Muscle layer of colon (tissue), 2 donors: ENCODE measurements around the gene RNU6-9.

Source experiments
- H3K27ac ChIP-seq: one replicate; pipeline ENCODE4 v1.7.0; 2013; ENCODE audit warnings: low read depth, mild to moderate bottlenecking, low read length, moderate library complexity
- H3K27me3 ChIP-seq, 2 donors: one replicate each; pipeline ENCODE4 v1.7.0; 2013; ENCODE audit warnings: low read length in 2 of 2, mild to moderate bottlenecking in 2 of 2; ENCODE audit not compliant: insufficient read depth in 2 of 2, control insufficient read depth in 1 of 2
- H3K36me3 ChIP-seq: one replicate; pipeline ENCODE4 v1.7.0; 2013; ENCODE audit warnings: mild to moderate bottlenecking, low read length; ENCODE audit not compliant: insufficient read depth
- H3K4me1 ChIP-seq: one replicate; pipeline ENCODE4 v1.7.0; 2013; ENCODE audit warnings: mild to moderate bottlenecking, low read length; ENCODE audit not compliant: insufficient read depth
- H3K4me3 ChIP-seq, 2 donors: one replicate each; pipeline ENCODE4 v1.7.0; 2013; ENCODE audit warnings: low read length in 2 of 2, low read depth in 1 of 2, mild to moderate bottlenecking in 1 of 2, moderate library complexity in 1 of 2
- H3K9ac ChIP-seq: one replicate; pipeline ENCODE4 v1.7.0; 2013; ENCODE audit warnings: low read length
- H3K9me3 ChIP-seq: one replicate; pipeline ENCODE4 v1.7.0; 2013; ENCODE audit warnings: mild to moderate bottlenecking, low read length
- donor health status: abdominal sarcoma.
- donor health status: Adenocarcinoma of cecum.

Gene RNU6-9

DNA sequence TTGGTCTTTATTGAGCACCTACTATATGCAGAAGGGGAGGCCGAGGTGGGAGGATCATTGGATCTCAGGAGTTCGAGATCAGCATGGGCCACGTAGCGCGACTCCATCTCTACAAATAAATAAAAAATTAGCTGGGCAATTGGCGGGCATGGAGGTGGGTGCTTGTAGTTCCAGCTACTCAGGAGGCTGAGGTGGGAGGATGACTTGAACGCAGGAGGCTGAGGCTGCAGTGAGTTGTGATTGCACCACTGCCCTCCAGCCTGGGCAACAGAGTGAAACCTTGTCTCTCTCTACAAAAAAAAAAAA, 30.0 kb upstream of the RNU6-9 start:
- H3K4me3 ChIP-seq = no peak overlapping the region
- H3K27me3 ChIP-seq = peaks cover 6 to 40% of the 10 kb centered on the region in 2 donors
- H3K4me1 ChIP-seq = peaks cover 7% of the 10 kb centered on the region
- no peak overlapping the region for H3K9ac ChIP-seq
- H3K9me3 ChIP-seq = no peaks in the 10 kb centered on the region
- H3K36me3 ChIP-seq = peaks cover 6% of the 10 kb centered on the region
- H3K27ac ChIP-seq = no peak overlapping the region

DNA sequence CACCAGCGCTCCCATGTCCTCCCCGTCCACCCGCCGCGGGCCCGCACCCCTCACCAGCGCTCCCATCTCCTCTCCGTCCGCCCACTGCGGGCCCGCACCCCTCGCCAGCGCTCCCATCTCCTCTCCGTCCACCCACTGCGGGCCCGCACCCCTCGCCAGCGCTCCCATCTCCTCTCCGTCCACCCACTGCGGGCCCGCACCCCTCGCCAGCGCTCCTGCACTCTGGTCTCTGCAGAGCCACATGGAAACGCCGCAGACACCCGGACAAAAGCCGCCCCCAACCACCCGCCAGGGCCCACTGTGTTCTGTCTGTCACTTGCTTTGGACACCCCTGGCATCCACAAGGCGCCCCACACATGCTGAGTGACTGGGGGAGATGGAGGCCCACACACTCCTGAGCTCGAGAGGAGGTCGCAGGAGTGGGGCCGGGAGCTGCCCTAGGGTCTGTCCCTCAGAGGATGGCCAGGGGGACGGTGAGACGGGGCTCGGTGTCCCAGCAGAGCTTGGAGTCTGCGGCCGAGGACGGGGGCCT, 26.4 kb upstream of the RNU6-9 start:
- Histone ChIP-seq H3K27me3 (peaks cover 0 to 7% of the 10 kb centered on the region in 2 donors), H3K4me1 (peaks cover 16% of the 10 kb centered on the region), H3K9ac (no peak overlapping the region), H3K27ac (no peak overlapping the region), H3K36me3 (peaks cover 21% of the 10 kb centered on the region), H3K9me3 (no peaks in the 10 kb centered on the region), H3K4me3 (no peak overlapping the region)

GRCh38 chr19:867301-867793, 25.9 kb upstream of the RNU6-9 start:
- Histone ChIP-seq H3K9me3 (no peaks in the 10 kb centered on the region), H3K36me3 (peaks cover 21% of the 10 kb centered on the region), H3K9ac (no peak overlapping the region), H3K27ac (no peak overlapping the region), H3K27me3 (peaks cover 0 to 6% of the 10 kb centered on the region in 2 donors), H3K4me3 (no peak overlapping the region), H3K4me1 (peaks cover 16% of the 10 kb centered on the region)

DNA sequence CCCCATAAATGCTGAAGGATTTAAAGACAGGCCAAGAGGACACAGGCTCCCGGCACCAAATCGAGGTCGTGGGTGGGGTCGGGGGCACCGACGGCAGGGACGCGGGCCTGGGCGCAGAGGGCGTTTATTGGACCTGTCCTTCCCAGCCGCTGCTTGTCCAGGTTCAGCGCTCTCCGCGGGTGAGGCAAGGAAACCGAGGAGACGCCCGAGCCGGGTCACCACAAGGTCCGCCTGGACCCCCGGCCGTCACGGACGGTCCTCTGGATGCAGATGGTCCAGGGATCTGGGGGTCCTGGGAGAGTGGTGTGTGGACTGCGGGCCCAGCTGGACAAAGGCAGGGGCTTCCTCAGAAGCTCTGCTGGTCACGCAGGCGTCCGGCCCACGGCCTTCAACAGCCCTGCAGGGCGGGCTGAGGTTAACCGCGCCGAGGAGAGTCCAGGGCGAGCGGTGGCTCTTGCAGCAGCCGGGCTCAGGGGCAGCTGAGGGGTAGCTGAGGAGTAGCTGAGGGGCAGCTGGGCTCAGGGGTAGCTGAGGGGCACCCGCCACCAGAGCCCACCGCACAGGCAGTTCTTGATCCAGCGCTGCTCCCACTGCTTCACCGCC, 25.3 kb upstream of the RNU6-9 start:
- H3K27ac ChIP-seq = no peak overlapping the region
- peaks cover 0 to under 1% of the 10 kb centered on the region in 2 donors for H3K27me3 ChIP-seq
- H3K9me3 ChIP-seq = no peaks in the 10 kb centered on the region
- peaks cover 13% of the 10 kb centered on the region for H3K4me1 ChIP-seq
- no peak overlapping the region for H3K4me3 ChIP-seq
- no peak overlapping the region for H3K9ac ChIP-seq
- H3K36me3 ChIP-seq = peaks cover 21% of the 10 kb centered on the region

DNA sequence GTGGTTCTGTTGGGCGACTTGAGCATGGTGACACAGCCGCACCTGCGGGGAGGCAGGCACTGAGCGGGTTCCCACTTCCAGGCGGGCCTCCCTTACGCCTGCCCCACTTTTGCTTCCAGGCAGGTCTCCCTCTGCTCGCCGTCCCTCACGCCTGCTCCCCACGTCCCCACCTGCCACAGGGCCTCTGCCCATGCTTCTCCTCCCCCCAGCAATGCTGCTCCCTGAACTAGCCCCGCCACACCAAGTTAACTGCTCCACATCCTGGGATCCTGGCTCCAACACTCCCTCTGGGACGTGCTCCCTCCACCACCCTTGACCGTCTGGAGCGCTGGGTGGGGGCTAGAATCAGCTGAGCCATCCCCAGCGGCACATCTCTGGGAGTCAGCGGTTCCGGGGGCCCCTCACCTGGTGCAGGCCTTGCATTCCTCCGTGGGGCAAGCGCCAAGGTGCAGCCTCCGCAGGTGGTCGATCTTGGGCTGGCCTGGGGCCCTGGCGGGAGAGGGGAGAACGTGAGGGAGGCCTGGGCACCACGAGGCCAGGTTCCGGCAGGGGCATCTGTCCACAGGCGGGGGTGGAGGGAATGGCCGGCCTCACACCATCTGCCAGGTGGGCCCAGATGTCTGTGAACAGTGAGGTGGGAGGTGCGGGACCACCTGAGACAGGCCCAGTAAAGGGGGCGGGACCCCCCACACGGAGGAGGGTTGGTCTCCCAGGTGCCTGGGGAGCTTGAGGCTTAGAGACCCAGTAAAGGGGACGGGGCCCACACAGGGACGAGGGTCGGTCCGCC, 24.6 kb upstream of the RNU6-9 start:
- Histone ChIP-seq H3K27me3 (no peaks in the 10 kb centered on the region), H3K9ac (no peak overlapping the region), H3K9me3 (no peaks in the 10 kb centered on the region), H3K36me3 (peaks cover 25% of the 10 kb centered on the region), H3K4me1 (peaks cover 12% of the 10 kb centered on the region), H3K27ac (peak overlapping the region; percentile 86), H3K4me3 (no peak overlapping the region)

DNA sequence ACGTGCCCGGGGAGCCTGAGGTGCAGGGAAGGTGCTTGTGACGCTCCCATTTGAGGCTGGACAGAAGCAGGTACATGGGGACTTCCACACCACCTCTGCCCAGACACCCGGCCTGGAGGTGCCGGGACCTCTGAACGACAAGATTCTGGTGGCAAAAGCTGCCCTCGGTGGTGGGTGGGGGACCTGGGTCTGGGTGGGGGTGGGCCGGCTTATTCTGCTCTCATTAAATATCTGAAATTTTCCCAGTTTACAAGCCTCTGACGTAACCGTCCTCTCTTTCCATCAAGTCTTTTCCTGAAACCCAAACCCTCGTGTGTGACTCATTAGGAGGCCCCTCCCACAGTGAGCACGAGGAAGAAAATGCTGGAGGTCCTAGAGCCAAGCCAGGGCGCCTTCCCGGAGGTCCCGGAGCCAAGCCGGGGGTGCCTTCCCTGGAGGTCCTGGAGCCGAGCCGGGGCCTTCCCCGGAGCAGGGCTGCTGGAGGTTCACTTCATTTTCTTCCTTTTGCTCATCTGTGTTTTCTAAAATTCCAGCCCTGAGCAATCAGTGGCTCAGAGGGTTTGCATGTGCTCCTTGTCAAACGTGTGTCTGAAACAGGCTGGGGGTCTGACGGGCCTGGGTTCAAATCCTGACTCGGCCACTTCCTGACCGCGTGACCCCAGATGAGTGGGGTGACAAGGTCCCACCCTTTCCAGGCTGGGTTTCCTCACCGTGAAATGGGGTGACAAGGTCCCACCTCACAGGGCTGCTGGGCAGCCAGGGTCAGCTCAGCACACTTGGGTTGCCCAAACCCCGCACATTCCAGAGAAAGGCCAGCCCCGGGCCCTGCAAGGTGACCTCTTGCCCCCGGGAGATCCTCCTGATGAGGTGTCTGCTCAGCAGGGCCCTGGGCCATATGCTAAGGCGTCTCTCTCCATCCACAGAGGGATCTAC, 23.8 kb upstream of the RNU6-9 start:
- peaks cover 9% of the 10 kb centered on the region for H3K4me1 ChIP-seq
- peaks cover 32% of the 10 kb centered on the region for H3K36me3 ChIP-seq
- no peaks in the 10 kb centered on the region for H3K9me3 ChIP-seq
- H3K27ac ChIP-seq = peak overlapping the region; percentile 86
- no peak overlapping the region for H3K9ac ChIP-seq
- H3K27me3 ChIP-seq = no peaks in the 10 kb centered on the region
- no peak overlapping the region for H3K4me3 ChIP-seq

GRCh38 chr19:870314-870713, 23.0 kb upstream of the RNU6-9 start:
- no peak overlapping the region for H3K9ac ChIP-seq
- H3K9me3 ChIP-seq = no peaks in the 10 kb centered on the region
- no peaks in the 10 kb centered on the region for H3K27me3 ChIP-seq
- H3K36me3 ChIP-seq = peaks cover 35% of the 10 kb centered on the region
- peak overlapping the region; percentile 86 for H3K27ac ChIP-seq
- peaks cover 9% of the 10 kb centered on the region for H3K4me1 ChIP-seq
- H3K4me3 ChIP-seq = no peak overlapping the region

- no peak overlapping the region for H3K4me3 ChIP-seq
- H3K27ac ChIP-seq = peak overlapping the region; percentile 68
- no peak overlapping the region for H3K9ac ChIP-seq
- peaks cover 37% of the 10 kb centered on the region for H3K36me3 ChIP-seq
- no peaks in the 10 kb centered on the region for H3K27me3 ChIP-seq
- peaks cover 9% of the 10 kb centered on the region for H3K4me1 ChIP-seq
- no peaks in the 10 kb centered on the region for H3K9me3 ChIP-seq
Observed at GRCh38 chr19:870963-871401, 22.3 kb upstream of the RNU6-9 start.

- H3K27me3 ChIP-seq = no peaks in the 10 kb centered on the region
- no peak overlapping the region for H3K9ac ChIP-seq
- peak overlapping the region; percentile 68 for H3K27ac ChIP-seq
- H3K9me3 ChIP-seq = no peaks in the 10 kb centered on the region
- no peak overlapping the region for H3K4me3 ChIP-seq
- H3K36me3 ChIP-seq = peaks cover 43% of the 10 kb centered on the region
- peaks cover 9% of the 10 kb centered on the region for H3K4me1 ChIP-seq
Observed at GRCh38 chr19:871446-872265, 21.6 kb upstream of the RNU6-9 start.

- Histone ChIP-seq H3K4me3 (no peak overlapping the region), H3K4me1 (peaks cover 9% of the 10 kb centered on the region), H3K9me3 (no peaks in the 10 kb centered on the region), H3K27me3 (no peaks in the 10 kb centered on the region), H3K9ac (no peak overlapping the region), H3K36me3 (peaks cover 45% of the 10 kb centered on the region), H3K27ac (peak overlapping the region; percentile 65)
Observed at GRCh38 chr19:872266-872951, 20.9 kb upstream of the RNU6-9 start.
